SK-N-DZ (cell line): ENCODE measurements around the gene OR4M1. TPM values are rescaled to one million over a fixed set of nuclear protein-coding genes. Genes with fewer than 3 reads are reported as not detected.
"Not testable (repeated sequence)": the region's sequence is repeated elsewhere in the genome, so short reads cannot be mapped to it uniquely, and the experiment has no call there.

Experiments used
- DNase-seq: peaks from one replicate; pipeline ENCODE4 v3.0.0-alpha.2; 2015; ENCODE audit warnings: low spot score
- polyA plus RNA-seq, 2 experiments: library from polyadenylated mRNA; depleted of rRNA; stranded (reverse); fragments of >200 nt; gene quantifications; 2 replicates each; pipeline ENCODE4 v1.2.3, GENCODE V29; 2014

OR4M1 gene, protein sequence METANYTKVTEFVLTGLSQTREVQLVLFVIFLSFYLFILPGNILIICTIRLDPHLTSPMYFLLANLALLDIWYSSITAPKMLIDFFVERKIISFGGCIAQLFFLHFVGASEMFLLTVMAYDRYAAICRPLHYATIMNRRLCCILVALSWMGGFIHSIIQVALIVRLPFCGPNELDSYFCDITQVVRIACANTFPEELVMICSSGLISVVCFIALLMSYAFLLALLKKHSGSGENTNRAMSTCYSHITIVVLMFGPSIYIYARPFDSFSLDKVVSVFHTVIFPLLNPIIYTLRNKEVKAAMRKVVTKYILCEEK
- not detected in 2 replicates for polyA plus RNA-seq (2014; cell fraction: cytosol; rRNA removed)
- polyA plus RNA-seq (2014; cell fraction: nucleus; rRNA removed) = not detected in 2 replicates

DNA sequence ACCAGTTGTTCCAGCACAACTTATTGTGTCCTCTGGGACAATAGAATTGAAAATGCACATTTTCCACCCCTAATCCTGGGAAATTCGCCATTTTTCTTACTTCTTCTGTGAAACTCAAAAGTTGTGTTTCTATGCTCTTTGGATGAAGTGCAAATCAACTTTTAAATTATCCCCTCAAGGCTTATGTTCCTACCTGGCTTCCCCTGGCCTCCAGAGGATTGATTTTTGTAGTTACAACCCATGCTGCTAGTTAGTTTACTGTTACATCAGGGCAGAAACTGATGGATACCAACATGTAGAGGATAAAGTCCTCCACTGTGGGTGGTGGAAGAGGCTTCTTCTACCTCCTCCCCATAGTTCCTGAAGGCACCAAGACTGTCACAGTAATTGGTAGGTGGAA, at the start of gene OR4M1:
TSS of gene OR4M1 (plus strand) at position 301 of the 400 bp plus-strand sequence. CDS start 6,819 bp downstream, outside the sequence.
- not testable (repeated sequence) for DNase-seq

DNA sequence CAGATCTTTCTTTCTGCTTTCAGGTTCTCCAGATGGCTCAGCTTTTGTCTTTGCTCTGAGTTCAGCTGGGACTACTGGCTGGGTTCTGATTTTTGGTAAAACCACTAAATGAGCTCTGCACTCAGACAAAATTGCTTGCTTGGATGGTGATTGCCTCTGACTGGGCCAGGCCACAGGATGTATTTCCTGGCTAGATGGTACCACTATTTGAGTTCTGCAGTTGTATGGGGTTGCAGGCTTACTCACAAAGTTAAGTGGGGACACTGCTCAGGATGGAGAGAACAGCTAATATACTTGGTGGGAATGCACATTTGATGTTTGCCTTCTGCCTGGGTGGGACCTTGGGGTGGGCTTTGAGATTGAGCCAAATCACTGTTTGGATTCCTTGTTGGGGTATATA, 43.9 kb upstream of the OR4M1 start:
- DNase-seq = no peak

GRCh38 chr14:19729763-19730162, 43.5 kb upstream of the OR4M1 start:
- DNase-seq = no peak

DNA sequence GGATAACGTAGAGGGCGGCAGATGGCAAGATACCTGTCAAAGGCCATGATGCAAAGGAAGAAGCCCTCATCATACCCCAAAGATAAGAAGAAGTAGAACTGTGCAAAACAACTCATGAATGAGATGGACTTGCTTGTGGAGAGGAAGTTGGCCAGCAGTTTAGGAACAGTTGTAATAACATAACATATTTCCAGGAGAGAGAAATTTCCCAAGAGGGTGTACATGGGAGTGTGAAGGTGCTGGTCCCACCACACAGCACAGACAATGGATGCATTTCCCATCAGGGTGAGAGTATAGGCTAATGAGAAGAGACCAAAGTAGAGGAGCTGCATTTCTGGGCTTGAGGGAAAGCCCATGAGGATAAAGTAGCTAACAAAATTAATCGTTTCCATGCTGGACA, 39.4 kb upstream of the OR4M1 start:
- not testable (repeated sequence) for DNase-seq

DNA sequence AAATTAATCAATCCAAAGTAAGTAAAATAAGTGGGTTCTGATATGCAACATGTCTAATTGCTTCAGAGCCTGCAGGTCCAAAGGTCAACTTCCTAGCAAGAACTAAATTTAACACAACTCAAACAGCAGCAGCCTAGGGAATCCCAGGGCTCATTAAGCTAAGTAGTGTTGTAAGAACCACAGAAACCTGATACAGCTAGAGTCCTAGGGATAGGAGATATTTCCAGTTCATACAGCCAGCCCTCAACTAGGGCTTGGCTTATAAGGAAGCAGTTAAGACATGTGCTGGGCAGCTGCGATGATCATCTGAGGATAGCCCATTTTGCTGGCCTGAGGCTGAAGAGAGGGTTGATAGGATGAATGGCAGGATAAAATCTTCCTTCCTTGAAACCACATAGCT, 30.0 kb upstream of the OR4M1 start, which contains the start of gene OR4Q3:
TSS of gene OR4Q3 (plus strand) at position 316 of the 400 bp plus-strand sequence.
- DNase-seq = no peak

- DNase-seq = not testable (repeated sequence)
Measured at GRCh38 chr14:19752316-19752715, 21.0 kb upstream of the OR4M1 start.

DNA sequence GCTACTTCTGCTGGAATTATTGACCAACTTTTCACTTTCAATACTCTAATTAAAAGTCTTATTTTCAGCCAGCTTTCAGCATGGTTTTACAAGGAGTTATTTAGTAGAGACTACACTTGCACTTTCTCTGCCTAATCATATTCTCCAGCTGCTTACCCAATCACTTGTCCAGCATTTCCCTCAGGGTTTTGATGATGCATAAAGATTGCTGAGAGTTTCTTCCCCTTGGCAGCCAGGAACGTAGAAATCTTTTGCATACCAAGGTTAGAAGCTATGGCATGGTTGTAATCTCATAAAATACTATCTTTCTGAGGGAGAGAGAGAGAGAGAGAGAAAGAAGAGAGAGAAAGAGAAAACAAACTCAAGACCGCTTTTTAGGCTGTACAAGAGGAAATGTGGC, 19.1 kb upstream of the OR4M1 start:
- DNase-seq = no peak

DNA sequence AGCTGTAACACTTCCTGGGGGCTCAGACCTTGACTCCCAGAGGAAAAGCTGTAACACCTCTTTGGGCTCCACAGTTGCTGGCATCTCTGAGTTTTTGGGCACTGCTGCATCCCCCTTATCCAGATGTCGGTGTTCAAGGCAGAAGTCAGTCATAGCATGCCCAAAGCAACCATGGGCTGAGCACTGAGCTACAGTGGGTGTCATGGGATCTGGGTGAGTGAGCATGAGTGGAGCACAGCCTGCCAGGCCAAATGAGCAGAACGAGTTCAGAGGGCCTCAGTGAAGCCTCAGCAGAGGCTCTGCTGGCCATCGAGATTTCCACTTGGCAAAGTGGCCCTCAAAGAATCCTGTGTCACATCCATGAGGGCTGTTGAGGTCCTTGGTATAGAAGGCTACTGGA, 1.8 kb upstream of the OR4M1 start:
- DNase-seq = not testable (repeated sequence)

- DNase-seq = no peak
Measured at GRCh38 chr14:19771895-19772430, 1.3 kb upstream of the OR4M1 start.

GRCh38 chr14:19772454-19772853, 850 bp upstream of the OR4M1 start:
- DNase-seq = not testable (repeated sequence)

- DNase-seq = no peak
Measured at GRCh38 chr14:19775587-19775986, 2.3 kb downstream of the OR4M1 start.

DNA sequence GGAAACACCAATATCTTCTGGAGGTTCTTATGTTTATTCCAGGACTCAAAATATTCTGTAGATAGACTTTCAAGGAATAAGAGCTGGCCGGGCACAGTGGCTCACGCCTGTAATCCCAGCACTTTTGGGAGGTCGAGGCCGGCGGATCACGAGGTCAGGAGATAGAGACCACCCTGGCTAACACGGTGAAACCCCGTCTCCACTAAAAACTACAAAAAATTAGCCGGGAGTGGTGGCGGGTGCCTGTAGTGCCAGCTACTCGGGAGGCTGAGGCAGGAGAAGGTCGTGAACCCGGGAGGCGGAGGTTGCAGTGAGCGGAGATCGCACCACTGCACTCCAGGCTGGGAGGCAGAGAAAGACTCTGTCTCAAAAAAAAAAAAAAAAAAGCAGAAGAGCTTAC, 12.5 kb downstream of the OR4M1 start:
- not testable (repeated sequence) for DNase-seq

DNA sequence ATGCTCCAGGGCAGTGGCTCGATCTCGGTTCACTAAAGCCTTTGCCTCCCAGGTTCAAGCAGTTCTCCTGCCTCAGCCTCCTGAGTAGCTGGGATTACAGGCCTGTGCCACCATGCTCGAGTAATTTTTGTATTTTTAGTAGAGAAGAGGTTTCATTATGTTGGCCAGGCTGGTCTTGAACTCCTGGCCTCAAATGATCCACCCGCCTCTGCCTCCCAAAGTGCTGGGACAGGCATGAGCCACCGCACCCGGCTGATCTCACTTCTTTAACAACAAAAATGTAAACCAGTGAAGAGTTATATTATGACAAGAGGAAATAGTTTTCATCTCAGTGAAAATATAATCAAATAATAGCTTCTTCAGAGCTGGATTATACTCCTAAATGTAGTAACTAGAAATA, 14.0 kb downstream of the OR4M1 start:
- not testable (repeated sequence) for DNase-seq

GRCh38 chr14:19788150-19788549, 14.8 kb downstream of the OR4M1 start:
- not testable (repeated sequence) for DNase-seq

- not testable (repeated sequence) for DNase-seq
Measured at GRCh38 chr14:19796520-19797108, 23.3 kb downstream of the OR4M1 start.

GRCh38 chr14:19799880-19800279, 26.6 kb downstream of the OR4M1 start:
- DNase-seq = no peak

- DNase-seq = peak; percentile 57
Measured at GRCh38 chr14:19800282-19801117, 27.2 kb downstream of the OR4M1 start.

DNA sequence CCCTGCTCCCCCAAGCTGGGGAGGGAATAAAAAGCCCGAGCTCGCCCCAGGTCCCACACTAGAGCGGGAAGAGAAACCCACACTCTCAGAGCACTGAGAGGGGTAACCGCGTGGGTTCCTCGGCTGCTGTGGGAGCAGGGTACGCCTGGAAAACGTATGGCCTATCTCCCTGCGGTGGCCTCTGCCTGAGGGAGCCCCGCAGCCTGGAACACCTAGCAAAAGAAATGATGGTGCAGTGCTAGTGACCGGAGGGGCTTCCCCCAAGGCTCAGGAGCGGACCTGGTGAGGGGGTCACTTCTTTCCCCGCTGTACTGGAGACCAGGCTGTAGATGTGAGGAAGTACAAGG, 27.8 kb downstream of the OR4M1 start:
- peak; percentile 45 for DNase-seq

GRCh38 chr14:19803470-19803869, 30.2 kb downstream of the OR4M1 start, which contains the start of gene OR4N2:
Gene OR4N2, plus strand, starts transcription at chr14:19803770. Its CDS starts 23,679 bp downstream, at chr14:19827449.
- DNase-seq = not testable (repeated sequence)

DNA sequence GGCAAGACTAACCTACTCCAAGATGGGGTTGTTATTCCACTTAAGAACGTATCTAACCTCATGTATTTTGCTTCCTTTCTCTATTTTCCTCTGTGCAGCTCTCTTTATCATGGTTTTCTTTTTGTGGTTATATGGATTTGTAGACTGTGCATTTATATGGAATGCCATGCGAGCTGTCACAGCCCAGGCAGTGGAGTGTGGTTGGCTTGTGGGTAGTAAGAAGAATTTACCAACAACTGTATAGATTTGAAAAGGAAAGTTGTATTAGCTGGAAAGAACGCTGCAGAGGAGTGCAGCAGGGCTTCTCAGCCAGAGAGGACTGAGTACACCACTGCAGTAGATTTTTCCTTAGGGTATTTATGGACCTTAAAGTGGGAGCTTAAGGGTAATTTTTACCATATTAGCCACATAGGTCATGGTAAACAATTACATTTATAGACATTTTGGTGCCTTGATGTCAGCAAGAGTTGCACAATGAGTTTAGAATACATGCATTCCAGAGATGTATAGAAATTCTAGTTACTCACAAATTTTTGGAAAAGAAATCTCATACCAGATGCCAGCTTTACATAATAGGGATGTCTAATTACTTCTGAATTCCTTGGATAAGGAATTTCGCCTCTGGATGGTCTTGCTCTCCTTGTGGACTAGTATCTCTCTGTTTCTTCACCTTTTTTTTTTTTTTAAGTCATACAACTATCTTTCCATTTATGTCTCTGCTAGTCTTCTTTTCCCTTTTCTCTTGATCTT, 40.0 kb downstream of the OR4M1 start:
- DNase-seq = not testable (repeated sequence)

GRCh38 chr14:19819879-19820278, 46.6 kb downstream of the OR4M1 start:
- DNase-seq = not testable (repeated sequence)
